ENCODE measurements around the gene RPLP2.

- no peak for TF ChIP-seq CTCF (IDR thresholded peaks at IDR 0.05)
- TF ChIP-seq TCF7L2 (IDR thresholded peaks at IDR 0.05; ENCODE audit: low read depth, low read length) = no peak
- TF ChIP-seq POLR2AphosphoS5 (IDR thresholded peaks at IDR 0.05; ENCODE audit: low read depth, low read length) = no peak
Measured at GRCh38 chr11:791658-792534, 17.9 kb upstream of the RPLP2 start.
